HG03378 (cell line): ENCODE data around the gene SORT1.
"Not testable (repeated sequence)": the region's sequence is repeated elsewhere in the genome, so short reads cannot be mapped to it uniquely, and the experiment has no call there.

Experiments
- ATAC-seq: cut with Tn5 transposase; IDR thresholded peaks from one replicate; pipeline ENCODE4 v1.9.1; 2021; ENCODE audit warnings: mild to moderate bottlenecking, moderate library complexity; ENCODE audit not compliant: unreplicated experiment

The SORT1 gene

GRCh38 chr1:109350182-109350581 is 47.5 kb downstream of the SORT1 start:
- no peak for ATAC-seq

- ATAC-seq: no peak
Observed at GRCh38 chr1:109347511-109347910, 50.2 kb downstream of the SORT1 start.

- no peak for ATAC-seq
Observed at GRCh38 chr1:109341944-109342930, 55.5 kb downstream of the SORT1 start.

GRCh38 chr1:109338608-109339007 is 59.1 kb downstream of the SORT1 start:
- no peak for ATAC-seq

- no peak for ATAC-seq
Observed at GRCh38 chr1:109338091-109338490, 59.6 kb downstream of the SORT1 start.

GRCh38 chr1:109335091-109335490 is 62.6 kb downstream of the SORT1 start:
- no peak for ATAC-seq

GRCh38 chr1:109331113-109331512 is 66.6 kb downstream of the SORT1 start:
- ATAC-seq: no peak

- ATAC-seq: no peak
Observed at GRCh38 chr1:109327285-109327684, 70.4 kb downstream of the SORT1 start.

GRCh38 chr1:109322974-109323373 is 74.7 kb downstream of the SORT1 start:
- no peak for ATAC-seq

- ATAC-seq: no peak
Observed at GRCh38 chr1:109319114-109319513, 78.6 kb downstream of the SORT1 start.

- no peak for ATAC-seq
Observed at GRCh38 chr1:109316506-109316905, 81.2 kb downstream of the SORT1 start.

GRCh38 chr1:109315288-109315687 is 82.4 kb downstream of the SORT1 start:
- no peak for ATAC-seq

GRCh38 chr1:109314795-109315194 is 82.9 kb downstream of the SORT1 start:
- no peak for ATAC-seq

GRCh38 chr1:109312978-109313775 is 84.5 kb downstream of the SORT1 start:
- no peak for ATAC-seq

GRCh38 chr1:109312246-109312645 is 85.5 kb downstream of the SORT1 start:
- ATAC-seq: no peak

GRCh38 chr1:109309347-109309746 is 88.4 kb downstream of the SORT1 start:
- no peak for ATAC-seq

GRCh38 chr1:109307274-109308021 is 90.3 kb downstream of the SORT1 start:
- no peak for ATAC-seq

- no peak for ATAC-seq
Observed at GRCh38 chr1:109306832-109307273, 90.9 kb downstream of the SORT1 start, which contains the start of gene MYBPHL. Gene MYBPHL, minus strand, starts transcription at chr1:109307011. Its CDS starts 20 bp downstream, at chr1:109306991.

- ATAC-seq: not testable (repeated sequence)
Observed at GRCh38 chr1:109305991-109306390, 91.7 kb downstream of the SORT1 start.

- ATAC-seq: no peak
Observed at GRCh38 chr1:109304226-109304920, 93.3 kb downstream of the SORT1 start.
